Activated CD4-positive, alpha-beta memory T cell treated with anti-CD3 and anti-CD28 coated beads for 36 hours (primary cell): ENCODE measurements around the gene RNF138. TPM values are rescaled to one million over a fixed set of nuclear protein-coding genes. Genes with fewer than 3 reads are reported as not detected.
"Not testable (repeated sequence)": the region's sequence is repeated elsewhere in the genome, so short reads cannot be mapped to it uniquely, and the experiment has no call there.

Experiments
- CTCF ChIA-PET: fragments of 350-600 bp; sonication (Branson Sonifier 250); formaldehyde crosslinking; loops from one replicate; lab custom pipeline; 2021; ENCODE audit warnings: antibody characterized with exemption, inconsistent platforms; lab: Charles Lee
- POLR2A ChIA-PET: fragments of 350-600 bp; sonication (Branson Sonifier 250); formaldehyde crosslinking; loops from one replicate; lab custom pipeline; 2021; ENCODE audit warnings: antibody characterized with exemption; lab: Charles Lee
- DNase-seq: peaks from one replicate; pipeline ENCODE4 v3.0.0-alpha.2; 2020
- H3K27ac Mint-ChIP-seq: one replicate; pipeline ENCODE4 v1.8.0; 2021; ENCODE audit warnings: mixed read lengths
- H3K27me3 Mint-ChIP-seq: one replicate; pipeline ENCODE4 v1.8.0; 2021; ENCODE audit warnings: mixed read lengths
- H3K36me3 Mint-ChIP-seq: one replicate; pipeline ENCODE4 v1.8.0; 2021; ENCODE audit warnings: mixed read lengths
- H3K4me1 Mint-ChIP-seq: one replicate; pipeline ENCODE4 v1.8.0; 2021; ENCODE audit warnings: low read depth, mixed read lengths
- H3K4me3 Mint-ChIP-seq: one replicate; pipeline ENCODE4 v1.8.0; 2021; ENCODE audit warnings: mild to moderate bottlenecking, mixed read lengths
- H3K9me3 Mint-ChIP-seq: one replicate; pipeline ENCODE4 v1.8.0; 2021; ENCODE audit warnings: mixed read lengths
- intact Hi-C: fragments of 100-400 bp; cut with micrococcal nuclease; formaldehyde crosslinking; loops from one replicate; pipeline ENCODE4 v1.15.1; 2023
- total RNA-seq, 2 experiments: library from RNA; stranded (reverse); gene quantifications; one replicate each; pipeline ENCODE4 v1.2.3, GENCODE V29; 2021

The RNF138 gene
- total RNA-seq, 2 experiments from 2014 or later = 83.7 to 88.3 TPM

DNA sequence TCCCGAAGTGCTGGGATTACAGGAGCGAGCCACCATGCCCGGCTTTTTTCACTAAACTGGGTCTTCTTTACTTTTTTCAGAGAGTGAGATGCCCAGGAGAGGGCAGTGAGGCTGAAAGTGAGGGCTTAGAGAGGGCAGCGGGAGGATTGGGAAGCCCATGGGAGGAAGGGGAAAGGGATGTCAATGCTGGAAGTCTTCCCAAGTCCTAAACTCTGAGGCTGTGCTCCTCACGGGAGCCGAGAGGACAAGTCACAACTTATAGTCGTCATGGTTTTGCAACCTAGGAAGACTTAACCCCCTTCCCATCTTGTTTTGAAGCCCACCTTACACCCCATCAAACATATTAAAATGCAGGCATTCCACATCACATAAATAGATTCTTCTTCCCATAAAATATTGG, 83.0 kb downstream of the RNF138 start:
- DNase-seq = no peak
- H3K9me3 Mint-ChIP-seq = no peaks in the 10 kb centered on the region
- no peak overlapping the region for H3K27ac Mint-ChIP-seq
- H3K27me3 Mint-ChIP-seq = no peaks in the 10 kb centered on the region
- CTCF ChIA-PET = no interaction called here
- H3K4me3 Mint-ChIP-seq = no peak overlapping the region
- POLR2A ChIA-PET = no interaction called here
- intact Hi-C loops = no loop called here
- no peaks in the 10 kb centered on the region for H3K36me3 Mint-ChIP-seq
- no peaks in the 10 kb centered on the region for H3K4me1 Mint-ChIP-seq

DNA sequence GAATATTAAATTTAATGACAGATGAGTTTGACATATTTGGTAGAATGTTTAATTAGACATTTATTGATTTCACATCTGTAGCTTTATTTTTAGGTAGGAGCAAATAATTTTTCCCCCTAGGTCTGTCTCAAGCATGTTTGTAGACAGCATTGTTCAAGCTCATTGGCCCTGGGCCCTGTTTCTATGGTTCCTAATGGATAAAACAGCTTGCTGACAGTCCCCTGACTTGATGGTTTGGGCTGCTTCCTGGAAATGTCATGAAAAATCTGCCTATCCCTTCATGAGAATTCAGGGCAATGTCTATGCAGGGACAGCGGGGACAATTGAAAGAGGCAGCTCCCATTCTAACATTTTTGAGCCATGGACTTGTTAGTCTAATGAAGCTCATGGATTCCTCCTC, 83.6 kb downstream of the RNF138 start:
- H3K4me1 Mint-ChIP-seq = no peaks in the 10 kb centered on the region
- no peak overlapping the region for H3K4me3 Mint-ChIP-seq
- H3K27me3 Mint-ChIP-seq = no peaks in the 10 kb centered on the region
- H3K27ac Mint-ChIP-seq = no peak overlapping the region
- DNase-seq = no peak
- no peaks in the 10 kb centered on the region for H3K9me3 Mint-ChIP-seq
- ChIA-PET CTCF (no interaction called here), POLR2A (no interaction called here)
- intact Hi-C loops = no loop called here
- no peaks in the 10 kb centered on the region for H3K36me3 Mint-ChIP-seq

DNA sequence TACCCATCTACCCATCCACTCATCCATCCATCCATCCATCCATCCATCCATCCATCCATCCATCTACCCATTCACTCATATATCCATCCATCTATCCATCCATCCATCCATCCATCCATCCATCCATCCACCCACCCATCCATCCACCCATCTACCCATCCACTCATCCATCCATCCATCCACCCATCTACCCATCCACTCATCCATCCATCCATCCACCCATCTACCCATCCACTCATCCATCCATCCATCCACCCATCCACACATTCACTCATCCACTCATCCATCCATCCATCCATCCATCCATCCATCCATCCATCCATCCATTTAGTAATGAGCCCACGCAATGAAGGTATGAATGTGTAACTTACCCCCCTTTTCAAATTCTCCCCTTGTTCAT, 85.1 kb downstream of the RNF138 start:
- H3K27me3 Mint-ChIP-seq, H3K4me1 Mint-ChIP-seq, H3K4me3 Mint-ChIP-seq, H3K27ac Mint-ChIP-seq, DNase-seq, H3K9me3 Mint-ChIP-seq, H3K36me3 Mint-ChIP-seq, POLR2A ChIA-PET, intact Hi-C loops: not testable (repeated sequence)
- CTCF ChIA-PET = interaction anchor here (0.7 to 2.7 kb wide), 2 partner anchors 15 to 19 kb away, joined by 3 to 7 read pairs; no protein-coding TSS in a partner anchor

DNA sequence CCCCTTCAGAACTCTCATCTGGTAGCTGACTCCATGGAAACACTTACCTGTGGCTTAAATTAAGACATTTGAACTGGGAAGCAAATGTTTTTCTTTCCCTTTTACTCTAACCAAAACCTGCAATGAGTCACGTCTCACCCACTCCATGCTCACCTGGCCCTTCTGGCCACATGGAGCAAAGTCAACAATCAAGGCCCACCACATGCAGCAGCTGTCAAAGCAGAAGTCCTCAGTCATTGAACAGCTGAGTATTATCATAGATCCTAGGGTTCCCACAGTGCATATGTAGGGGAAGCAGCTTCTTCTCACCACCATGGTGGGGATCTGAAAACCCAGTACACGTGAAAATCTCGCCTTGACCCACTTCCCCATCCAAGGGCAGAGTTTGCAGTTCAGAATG, 85.9 kb downstream of the RNF138 start:
- ChIA-PET POLR2A (no interaction called here), CTCF (interaction anchor here (0.6 to 2.7 kb wide), 3 partner anchors 16 to 346 kb away, joined by 3 to 7 read pairs (median 3); no protein-coding TSS in a partner anchor)
- Mint-ChIP-seq H3K27ac (no peak overlapping the region), H3K36me3 (no peaks in the 10 kb centered on the region), H3K4me3 (no peak overlapping the region), H3K27me3 (no peaks in the 10 kb centered on the region), H3K4me1 (no peaks in the 10 kb centered on the region), H3K9me3 (no peaks in the 10 kb centered on the region)
- no peak for DNase-seq
- intact Hi-C loops = no loop called here

Other genes starting within 250 kb of the RNF138 start
- 10 to 100 TPM; 30.4 to 34.2 TPM for gene TRAPPC8, start 148.7 kb upstream of the RNF138 start, total RNA-seq
- 10 to 100 TPM; 36.8 to 37.6 TPM for gene RNF125, start 73.0 kb upstream of the RNF138 start, total RNA-seq
- under 1 TPM in 1 of 2 experiments, not detected in 1; 0.10 TPM for gene MEP1B, start 98.2 kb downstream of the RNF138 start, total RNA-seq